Embryonic facial prominence (tissue), 1 donor: Measurements from ENCODE around the gene BIN2.

Experiments
- DNase-seq: peaks from one replicate; pipeline ENCODE4 v3.0.0-alpha.2; 2016; ENCODE audit errors: extremely low spot score

BIN2 gene

DNA sequence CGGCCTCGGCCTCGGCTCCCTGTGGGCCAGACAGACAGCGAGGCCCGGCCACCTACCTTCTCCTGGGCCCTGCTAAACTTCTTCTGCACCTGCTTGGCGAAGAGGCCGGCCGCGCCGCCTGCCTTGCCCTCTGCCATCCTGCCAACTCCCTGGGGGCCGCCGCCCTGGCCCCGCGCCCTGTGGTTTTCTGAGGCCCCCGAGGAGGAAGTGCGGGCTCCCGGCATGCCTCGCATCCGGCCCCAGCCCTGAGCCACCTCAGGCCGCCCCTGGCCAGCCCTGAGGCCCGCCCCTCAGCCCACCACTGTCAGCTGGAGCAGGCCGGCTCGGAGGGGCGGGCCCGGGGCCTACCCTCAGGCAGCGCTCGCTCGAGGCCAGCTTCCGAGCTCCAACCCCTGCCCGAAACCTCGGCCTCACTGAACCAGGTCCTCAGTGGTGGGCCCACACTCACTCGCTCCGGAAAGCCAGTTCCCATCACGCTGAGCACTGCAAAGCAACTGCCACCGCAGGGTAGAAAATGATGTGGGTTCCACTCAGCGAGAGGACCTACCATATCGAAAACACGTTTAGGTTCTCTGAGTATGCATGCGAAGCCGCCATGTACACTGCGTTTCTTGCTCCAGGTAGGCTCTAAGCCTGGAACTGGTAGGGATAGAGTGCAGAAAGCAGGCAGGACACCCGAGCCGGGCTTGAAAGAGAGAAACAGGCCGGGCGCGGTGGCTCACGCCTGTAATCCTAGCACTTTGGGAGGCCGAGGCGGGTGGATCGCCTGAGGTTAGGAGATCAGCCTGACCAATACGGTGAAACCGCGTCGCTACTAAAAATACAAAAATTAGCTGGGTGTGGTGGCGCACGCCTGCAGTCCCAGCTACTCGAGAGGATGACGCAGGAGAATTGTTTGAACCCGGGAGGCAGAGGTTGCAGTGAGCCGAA is at the start of gene BIN2:
Gene BIN2 (minus strand): TSS at position 209 of the 930 bp plus-strand sequence. CDS start 72 bp downstream, at position 137.
- DNase-seq: no peak

DNA sequence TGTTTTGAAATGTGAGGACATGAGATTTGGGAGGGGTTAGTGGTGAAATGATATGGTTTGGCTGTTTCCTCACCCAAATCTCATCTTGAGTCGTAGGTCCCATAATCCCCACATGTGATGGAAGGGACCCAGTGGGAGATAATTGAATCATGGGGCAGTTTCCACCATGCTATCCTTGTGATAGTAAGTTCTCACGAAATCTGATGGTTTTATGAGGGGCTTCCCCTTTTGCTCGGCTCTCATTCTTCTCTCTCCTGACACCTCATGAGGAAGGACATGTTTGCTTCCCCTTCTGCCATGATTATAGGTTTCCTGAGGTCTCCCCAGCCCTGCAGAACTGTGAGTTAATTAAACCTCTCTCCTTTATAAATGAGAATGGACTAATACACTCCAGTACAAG is 49.2 kb upstream of the BIN2 start:
- no peak for DNase-seq

DNA sequence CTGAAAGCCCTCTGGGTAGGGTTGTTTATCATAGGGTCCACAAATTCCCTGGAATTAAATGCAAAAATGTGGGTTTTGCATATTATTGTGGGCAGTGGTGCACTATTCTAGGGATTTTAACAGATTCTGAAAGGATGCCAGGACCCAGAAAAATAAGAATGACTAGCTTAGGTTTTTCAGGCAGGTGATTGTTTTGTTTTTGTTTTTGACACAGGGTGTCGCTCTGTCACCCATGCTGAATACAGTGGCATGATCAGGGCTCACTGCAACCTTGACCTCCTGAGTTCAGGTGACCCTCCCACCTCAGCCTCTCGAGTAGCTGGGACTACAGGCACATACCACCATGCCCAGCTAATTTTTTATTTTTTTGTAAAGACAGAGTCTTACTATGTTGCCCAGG is 48.0 kb upstream of the BIN2 start:
- no peak for DNase-seq

DNA sequence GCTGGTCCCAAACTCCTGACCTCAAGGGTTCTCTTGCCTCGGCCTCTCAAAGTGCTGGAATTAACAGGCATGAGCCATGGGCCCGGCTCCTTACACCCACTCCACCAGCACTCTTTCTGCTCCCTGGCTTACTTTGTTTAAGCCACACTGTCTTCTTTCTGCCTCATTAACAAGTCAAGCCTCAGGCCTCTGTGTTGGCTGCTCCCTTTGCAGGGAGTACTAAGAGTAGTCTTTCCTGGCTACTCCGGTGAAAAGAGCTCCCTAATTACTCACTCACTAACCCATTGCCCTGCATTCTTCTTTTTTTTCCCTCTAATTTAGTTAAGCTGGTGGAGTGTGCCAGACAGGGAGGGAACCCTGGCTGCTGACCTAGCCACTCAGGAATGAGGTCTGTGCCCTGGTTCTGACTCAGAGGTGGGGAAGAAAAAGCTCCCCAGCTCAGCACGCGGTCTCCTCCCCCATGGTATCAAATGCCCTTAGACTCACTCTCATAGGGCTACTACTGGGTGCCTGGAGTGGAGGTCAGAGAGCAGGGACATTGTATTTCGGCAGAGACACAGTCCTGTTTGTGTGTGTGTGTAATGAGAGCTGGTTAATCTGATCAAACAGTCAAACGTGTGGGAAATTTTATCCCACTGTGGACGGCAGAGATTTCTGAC is 47.5 kb upstream of the BIN2 start:
- no peak for DNase-seq

DNA sequence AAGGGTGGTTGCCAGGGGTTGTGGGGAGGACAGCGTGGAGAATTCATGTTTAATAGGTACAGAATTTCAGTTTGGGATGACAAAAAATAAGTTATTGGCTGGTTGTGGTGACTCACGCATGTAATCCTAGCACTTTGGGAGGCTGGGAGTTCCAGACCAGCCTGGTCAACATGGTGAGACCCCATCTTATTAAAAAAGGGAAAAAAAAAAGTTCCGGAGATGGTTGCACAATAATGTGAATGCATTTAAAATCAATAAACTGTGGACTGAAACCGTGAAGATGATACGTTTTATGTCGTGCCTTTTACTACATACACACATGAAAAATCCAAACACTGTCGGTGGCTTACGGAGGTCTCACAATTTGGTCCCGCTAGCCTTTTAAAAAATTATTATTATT is 46.7 kb upstream of the BIN2 start:
- DNase-seq: no peak

DNA sequence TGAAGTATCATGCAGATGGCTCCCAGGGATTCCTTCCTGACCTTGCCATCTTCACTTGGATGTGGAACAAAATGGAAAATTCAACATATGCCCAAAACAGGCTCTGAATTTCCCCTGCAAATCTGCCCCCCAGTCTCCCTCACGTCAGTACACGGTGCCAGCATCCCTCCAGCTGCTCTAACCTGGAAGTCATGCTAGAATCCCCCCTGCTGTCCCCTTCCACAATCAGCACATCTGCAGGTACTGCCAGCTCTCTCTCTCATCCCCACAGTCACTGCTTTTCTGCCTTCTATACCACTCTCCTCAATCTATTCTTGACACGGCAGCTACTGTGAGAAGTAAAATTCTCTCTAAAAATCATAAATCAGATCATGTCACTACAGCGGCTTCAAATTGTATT is 45.6 kb upstream of the BIN2 start:
- no peak for DNase-seq

DNA sequence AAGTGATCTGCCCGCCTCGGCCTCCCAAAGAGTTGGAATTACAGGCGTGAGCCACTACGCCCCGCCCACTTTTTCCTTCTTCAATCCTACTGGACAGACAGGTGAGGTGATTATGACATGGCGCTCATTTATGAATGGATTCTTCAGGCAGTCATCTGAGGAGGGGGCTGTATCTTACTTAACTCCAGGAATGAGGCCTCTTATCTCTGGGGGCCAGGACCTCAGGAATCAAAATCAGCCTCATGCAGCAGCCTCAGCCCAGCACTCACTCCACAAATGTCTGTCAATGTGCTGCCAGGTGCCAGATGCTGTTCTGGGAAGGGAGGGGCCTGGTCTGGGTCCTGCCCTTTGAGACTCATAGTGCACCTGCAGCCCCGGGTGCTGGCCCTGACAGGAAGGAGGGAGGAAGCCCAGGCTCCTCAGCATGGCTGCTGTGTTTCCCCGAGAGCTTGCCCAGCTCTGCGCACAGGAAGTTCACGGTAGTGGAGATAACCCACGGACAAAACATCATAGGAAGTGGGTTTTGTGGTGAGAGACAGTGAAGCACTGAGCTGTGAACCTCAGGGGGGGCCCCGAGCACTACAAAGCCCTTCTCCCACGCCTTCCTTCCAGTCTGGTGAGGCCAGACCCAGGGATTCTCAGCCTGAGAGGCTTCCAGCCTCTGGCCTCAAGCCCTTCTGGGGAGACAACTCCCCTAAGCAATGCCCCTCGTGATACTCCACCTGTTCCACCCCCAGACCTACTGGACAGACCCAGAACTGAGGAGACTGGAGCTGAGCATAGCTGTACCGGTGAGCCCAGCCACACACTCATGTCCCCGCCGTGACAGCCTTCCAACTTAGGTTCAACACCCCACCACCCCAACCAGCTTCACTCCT is 44.9 kb upstream of the BIN2 start:
- no peak for DNase-seq

DNA sequence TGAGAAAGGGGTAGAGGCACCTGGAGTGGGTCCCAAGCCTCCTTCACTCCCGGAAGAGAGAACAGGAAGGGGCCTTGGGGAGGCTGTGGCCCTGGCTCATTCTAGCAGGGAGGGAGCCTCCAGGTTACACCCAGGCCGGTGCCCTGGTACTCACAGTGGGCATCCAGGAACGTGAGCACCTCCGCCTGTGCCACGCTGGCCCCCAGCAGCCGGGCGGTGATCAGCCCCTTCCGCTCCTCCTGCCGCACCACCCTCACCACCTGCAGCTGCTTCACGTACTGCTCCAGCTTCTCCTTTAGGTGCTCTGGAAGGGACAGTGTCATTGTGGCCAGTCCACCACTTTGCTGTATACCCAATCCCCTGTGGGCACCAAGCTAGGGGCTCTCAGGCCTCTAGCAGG is 41.3 kb upstream of the BIN2 start:
- no peak for DNase-seq

DNA sequence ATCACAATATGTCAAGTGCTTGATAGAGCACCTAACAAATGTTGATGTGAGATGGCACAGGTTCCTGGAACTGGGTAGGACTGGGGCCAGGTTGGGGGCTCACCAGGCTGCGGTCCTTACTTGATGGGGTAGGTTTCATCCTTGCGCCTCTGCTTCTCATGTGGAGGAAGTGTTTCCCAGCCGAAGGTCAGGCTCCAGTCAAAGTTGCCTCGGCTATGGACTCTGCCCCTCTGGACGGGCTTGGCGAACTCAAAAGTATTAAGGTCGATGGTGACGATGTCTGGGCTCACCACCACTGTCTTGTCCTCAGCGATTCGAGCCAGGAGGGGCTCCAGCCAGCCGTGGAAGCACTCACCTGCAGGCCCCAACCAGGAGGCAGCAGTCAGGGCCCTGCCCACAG is 40.0 kb upstream of the BIN2 start:
- no peak for DNase-seq

DNA sequence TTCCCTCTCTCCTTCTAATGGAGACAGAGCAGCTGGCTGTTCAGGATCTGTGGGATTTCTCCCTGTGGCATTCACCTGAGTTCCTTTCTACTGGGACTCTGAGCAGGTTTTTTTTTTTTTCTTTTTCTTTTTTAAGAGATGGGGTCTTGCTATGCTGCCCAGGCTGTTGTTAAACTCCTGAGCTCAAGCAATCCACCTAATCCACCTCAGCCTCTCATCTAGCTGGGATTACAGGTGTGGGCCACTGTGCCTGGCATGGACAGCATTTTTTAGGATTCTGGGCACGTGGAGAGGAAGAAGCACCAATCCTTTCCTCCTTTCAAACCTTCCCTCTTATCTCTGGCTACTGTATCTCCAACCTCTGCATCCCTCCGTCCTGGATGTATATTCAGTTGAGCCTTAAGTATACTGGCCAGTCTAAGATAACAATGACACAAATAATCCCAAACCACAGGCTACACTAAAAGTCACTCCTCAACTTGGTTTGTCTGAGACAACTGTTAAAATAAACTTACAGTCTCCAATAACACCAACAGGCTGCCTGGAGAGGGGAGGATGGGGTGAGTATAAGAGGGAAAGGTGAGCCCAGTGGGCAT is 38.9 kb upstream of the BIN2 start:
- no peak for DNase-seq

DNA sequence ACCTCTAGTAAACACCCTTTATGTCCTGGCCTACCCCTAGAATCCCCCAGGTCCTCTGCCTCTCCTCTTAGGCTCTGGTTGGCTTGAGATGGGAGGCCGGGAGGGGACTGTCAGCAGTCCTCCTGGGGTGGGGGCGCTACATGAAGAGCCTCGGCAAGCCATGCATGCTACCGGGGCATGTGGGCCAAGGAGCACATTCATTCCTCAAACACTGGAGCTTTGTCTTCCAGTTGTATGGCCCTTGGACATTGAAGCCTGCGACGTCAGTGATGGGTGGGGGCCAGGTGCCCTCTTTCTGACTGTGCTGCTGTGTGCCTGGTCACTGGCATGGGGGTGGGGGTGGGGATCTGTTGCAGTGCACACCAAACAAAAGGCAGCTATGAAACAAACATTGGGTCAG is 38.3 kb upstream of the BIN2 start:
- no peak for DNase-seq

DNA sequence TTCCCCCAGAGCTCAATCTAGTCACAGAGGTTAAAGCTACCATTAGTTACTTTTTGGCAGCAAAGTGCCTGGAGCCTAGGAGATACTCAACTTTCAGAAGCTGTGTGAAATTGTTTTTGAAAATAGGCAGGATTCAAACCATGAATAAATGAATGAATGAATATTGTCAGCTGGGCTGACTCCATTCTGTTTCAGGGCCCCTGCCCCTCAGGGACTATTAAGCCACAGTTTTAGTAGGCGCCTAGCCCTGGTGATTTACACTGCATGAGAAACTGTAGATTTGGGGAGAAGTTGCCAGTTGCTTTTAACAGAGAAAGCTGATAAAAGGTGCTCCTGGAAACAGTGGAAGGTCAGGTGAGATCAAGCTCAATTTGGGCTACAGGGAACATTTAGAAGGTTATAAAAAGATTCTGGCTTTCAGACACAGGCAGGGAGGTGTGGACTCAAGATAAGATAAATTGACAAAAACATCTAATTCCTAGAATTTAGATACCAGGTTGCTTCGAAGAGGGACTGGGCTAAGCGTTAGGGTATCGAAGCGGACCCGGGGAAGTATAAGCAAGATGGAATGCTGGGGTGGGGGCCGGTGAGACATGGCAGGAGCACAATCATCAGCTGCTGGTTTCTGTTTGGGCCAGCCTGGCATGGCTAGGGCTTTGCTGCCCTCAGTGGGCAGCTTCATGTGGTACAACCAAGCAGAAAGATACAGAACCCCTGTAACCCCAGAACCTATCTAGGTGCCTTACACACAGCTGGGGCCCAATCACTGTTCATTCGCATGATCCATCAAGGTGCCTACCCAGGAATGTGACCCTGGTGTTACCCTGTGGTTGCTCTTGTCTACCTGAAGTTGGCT is 37.4 kb upstream of the BIN2 start:
- DNase-seq: no peak

DNA sequence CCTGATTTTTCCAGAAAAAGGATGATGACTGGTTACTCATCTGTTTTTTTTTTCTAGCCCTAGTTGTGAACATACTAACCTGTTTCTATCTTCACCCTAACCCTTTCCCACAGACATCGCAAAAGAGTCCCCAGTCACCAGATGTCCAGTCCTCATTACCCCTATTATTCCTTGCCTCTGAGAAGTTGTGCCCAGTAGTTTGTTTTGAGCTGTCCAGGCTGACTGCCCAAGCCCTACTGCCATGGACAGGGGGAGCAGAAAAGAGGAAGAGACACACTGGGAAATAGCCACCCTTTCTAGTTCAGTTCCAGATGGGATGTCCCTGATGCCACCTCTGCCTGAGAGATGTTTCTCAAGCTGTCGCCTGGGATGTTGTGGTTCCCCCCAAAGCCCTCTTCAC is 36.3 kb upstream of the BIN2 start:
- no peak for DNase-seq

DNA sequence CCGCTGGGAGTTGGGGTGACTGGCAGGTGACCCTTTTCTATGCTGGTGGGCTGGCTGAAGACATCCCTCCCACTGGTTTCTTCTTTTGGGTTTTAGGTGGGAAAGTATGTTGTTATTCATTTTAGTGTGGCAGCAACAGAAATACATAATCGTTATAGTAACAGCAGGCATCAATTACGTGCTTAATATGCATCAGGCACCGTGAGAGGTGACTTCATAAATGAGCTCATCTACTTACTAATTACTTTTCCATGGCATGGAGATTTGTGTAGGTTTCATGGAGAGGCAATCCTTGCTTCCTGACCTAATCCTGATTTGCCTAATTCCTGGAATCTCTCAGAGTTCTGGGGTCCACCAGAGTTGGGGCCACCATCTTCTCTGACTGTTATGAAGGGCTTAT is 35.9 kb upstream of the BIN2 start:
- no peak for DNase-seq

DNA sequence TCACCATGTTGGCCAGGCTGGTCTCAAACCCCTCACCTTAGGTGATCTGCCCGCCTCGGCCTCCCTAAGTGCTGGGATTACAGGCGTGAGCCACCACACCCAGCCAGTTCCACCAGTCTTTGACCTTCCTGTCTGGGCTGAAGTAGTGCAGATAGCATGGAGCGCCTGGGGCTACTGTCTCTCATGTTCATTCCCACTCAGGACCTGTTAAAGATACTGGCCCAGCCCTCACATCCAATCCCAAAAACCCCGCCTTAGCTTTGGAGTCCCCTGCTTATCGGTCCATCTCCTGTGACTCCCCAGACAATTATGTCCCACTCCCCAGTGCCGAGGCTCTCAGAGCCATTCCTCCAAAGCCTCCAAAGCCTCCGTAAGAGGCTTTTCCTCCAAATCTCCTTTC is 34.5 kb upstream of the BIN2 start:
- no peak for DNase-seq

DNA sequence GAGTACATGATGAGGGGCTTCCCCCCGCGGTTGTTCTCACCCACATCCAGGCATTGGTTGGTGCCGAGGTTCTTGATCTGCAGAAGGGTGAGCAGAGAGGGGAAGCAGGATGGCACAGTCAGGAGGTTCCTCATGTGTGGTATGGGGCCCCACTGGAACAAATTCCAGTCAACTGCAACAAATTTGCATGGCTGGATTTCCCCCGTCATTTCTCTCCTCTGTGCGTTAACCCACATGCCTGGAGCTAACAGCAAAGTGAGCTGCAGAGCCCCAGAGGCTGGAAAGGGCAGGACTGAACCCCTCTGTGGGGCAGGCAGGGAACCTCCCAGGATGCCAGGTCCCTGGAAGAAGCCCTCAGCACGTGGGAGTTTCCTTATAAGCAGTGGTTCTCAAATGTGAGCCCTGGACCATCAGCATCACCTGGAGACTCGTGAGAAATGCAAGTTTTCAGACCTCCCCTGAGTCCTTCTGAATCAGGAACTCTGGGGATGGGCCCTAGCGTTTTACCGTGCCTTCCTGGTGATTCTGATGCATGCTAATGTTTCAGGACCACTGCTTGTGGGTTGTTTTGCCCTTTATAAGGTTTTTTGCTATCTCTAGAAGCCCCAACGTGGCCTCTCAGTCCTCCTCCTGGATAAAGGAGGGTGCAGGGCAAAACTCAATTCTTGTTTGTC is 33.5 kb upstream of the BIN2 start:
- no peak for DNase-seq

DNA sequence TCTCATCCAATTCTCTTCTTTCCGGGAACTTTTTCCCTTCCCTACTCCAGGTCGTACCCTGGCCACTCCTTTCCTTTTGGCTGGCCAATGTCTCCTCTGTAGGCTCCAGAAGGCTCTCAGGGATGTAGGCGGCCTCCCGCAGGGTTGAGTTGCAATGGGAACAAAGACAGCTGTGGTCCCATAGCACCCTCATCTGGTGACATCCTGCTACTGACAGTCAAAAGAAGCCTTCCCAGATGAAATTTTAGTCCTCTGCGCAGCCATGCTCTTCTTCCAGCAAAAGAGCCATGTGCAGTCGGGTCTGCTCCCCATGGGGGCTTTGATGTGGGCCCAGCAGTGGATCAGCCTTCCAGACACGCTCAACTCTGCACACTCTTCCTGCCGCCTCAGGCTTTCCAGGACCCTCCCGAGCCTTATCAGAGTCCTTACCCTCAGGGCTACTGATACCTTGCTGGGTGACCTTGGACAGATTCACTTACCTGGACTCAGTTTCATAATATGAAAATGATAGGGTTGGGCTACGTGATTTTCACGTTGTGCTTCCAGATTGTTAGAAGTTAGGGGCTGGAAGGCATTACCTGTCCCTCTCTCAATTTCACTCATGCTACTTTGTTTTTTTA is 28.0 kb upstream of the BIN2 start:
- no peak for DNase-seq

DNA sequence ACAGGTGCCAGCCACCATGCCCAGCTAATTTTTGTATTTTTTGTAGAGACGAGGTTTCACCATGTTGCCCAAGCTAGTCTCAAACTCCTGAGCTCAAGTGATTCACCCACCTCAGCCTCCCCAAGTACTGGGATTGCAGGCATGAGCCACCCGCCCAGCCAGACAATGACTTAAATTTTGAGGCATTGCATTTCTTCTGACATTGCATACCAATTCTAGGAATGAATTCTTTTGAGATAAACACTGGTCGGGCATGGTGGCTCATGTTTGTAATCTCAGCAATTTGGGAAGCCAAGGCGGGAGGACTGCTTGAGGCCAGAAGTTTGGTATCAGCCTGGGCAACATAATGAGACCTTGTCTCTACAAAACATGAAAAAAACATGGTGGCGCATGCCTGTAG is 25.1 kb upstream of the BIN2 start:
- no peak for DNase-seq

DNA sequence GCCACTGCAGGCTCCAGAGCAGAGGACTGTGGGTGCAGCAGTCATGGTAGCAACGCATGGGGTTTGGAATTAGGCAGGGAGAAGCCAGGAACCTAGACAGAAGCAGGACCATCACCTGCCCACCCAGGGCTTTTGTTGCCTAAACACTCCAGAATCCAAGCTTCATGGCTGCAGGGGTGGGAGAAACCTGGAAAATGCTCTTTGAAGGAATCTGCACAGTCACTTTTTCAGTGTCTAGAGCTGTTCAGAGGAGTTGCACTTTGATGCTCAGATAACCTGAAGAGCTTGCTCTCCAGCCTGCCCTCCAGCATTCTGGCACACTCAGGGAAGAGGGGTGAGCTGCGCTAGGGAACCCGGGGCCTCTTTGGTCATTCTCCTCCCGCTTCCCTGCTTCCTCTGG is 24.1 kb upstream of the BIN2 start:
- no peak for DNase-seq

DNA sequence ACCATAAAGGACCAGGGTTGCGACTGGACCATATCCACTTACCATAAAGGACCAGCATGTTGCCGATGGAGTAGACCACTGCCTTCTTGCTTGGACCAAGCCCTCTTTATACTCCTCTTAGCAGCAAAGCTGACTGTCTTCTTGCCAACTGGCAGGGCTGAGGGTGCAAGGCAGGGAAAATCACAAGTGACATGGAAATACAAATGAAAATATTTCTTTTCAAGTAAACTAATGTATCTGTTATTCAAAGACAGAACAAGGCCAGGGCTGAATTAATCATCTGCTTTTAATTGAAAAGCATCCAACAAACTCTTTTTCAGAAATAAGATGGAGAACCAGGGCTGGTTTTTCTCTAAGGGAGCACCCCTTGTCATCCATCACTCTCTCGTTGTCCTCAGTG is 22.6 kb upstream of the BIN2 start, which contains the start of gene CELA1:
Gene CELA1 (minus strand): TSS at position 99 of the 400 bp plus-strand sequence. CDS start 41 bp downstream, at position 58.
- no peak for DNase-seq
